Glomerular endothelial cell (primary cell): ENCODE data around the gene CACNA1C. TPM values are rescaled to one million over a fixed set of nuclear protein-coding genes. Genes with fewer than 3 reads are reported as not detected.

Experiments
- DNase-seq: peaks from one replicate; pipeline ENCODE4 v3.0.0-alpha.2; 2011; ENCODE audit warnings: low read depth, low spot score; ENCODE audit errors: extremely low read depth
- total RNA-seq: library from RNA; depleted of rRNA; stranded (reverse); fragments of >200 nt; gene quantifications from 2 replicates; pipeline ENCODE4 v1.2.3, GENCODE V29; 2015

The CACNA1C gene
- total RNA-seq, 1 donor from 2014 or later: 0.47 TPM

- no peak for DNase-seq
Measured at GRCh38 chr12:2553388-2554126, 500.8 kb downstream of the CACNA1C start.

- DNase-seq: no peak
Measured at GRCh38 chr12:2555487-2556082, 502.8 kb downstream of the CACNA1C start.

GRCh38 chr12:2557597-2557996 lies 504.8 kb downstream of the CACNA1C start:
- no peak for DNase-seq

GRCh38 chr12:2559931-2560330 lies 507.1 kb downstream of the CACNA1C start:
- no peak for DNase-seq

GRCh38 chr12:2560356-2560755 lies 507.6 kb downstream of the CACNA1C start:
- no peak for DNase-seq

- DNase-seq: no peak
Measured at GRCh38 chr12:2561367-2561766, 508.6 kb downstream of the CACNA1C start.

GRCh38 chr12:2562400-2562799 lies 509.6 kb downstream of the CACNA1C start:
- DNase-seq: no peak

GRCh38 chr12:2563709-2564108 lies 510.9 kb downstream of the CACNA1C start:
- no peak for DNase-seq

- no peak for DNase-seq
Measured at GRCh38 chr12:2566161-2566560, 513.4 kb downstream of the CACNA1C start.

GRCh38 chr12:2567711-2568110 lies 514.9 kb downstream of the CACNA1C start:
- DNase-seq: no peak

- DNase-seq: no peak
Measured at GRCh38 chr12:2570562-2570961, 517.8 kb downstream of the CACNA1C start.

- no peak for DNase-seq
Measured at GRCh38 chr12:2574355-2574935, 521.7 kb downstream of the CACNA1C start.

- no peak for DNase-seq
Measured at GRCh38 chr12:2575245-2575644, 522.5 kb downstream of the CACNA1C start.

- no peak for DNase-seq
Measured at GRCh38 chr12:2578211-2578610, 525.4 kb downstream of the CACNA1C start.

GRCh38 chr12:2578772-2579171 lies 526.0 kb downstream of the CACNA1C start:
- no peak for DNase-seq

GRCh38 chr12:2580821-2581220 lies 528.0 kb downstream of the CACNA1C start:
- DNase-seq: no peak

- DNase-seq: no peak
Measured at GRCh38 chr12:2581293-2582045, 528.7 kb downstream of the CACNA1C start.

- no peak for DNase-seq
Measured at GRCh38 chr12:2582631-2583030, 529.8 kb downstream of the CACNA1C start.

- no peak for DNase-seq
Measured at GRCh38 chr12:2583091-2583497, 530.3 kb downstream of the CACNA1C start.

- no peak for DNase-seq
Measured at GRCh38 chr12:2583642-2584401, 531.0 kb downstream of the CACNA1C start.
